K562 (cell line): ENCODE data around the gene VGF. TPM values are rescaled to one million over a fixed set of nuclear protein-coding genes. Genes with fewer than 3 reads are reported as not detected.

ENCODE experiments used
- ELF1 ChIP-seq: fragments of 200-800 bp; sonication (Bioruptor generic); IDR thresholded peaks from 2 replicates; pipeline ENCODE4 v1.6.1; 2016; ENCODE audit warnings: missing genetic modification characterization, missing compliant biosample characterization
- ESRRB ChIP-seq: fragments of 250-450 bp; sonication (Bioruptor Pico); IDR thresholded peaks from 2 replicates; pipeline ENCODE4 v1.5.0; 2020; ENCODE audit warnings: mild to moderate bottlenecking, moderate library complexity, borderline replicate concordance
- FUS ChIP-seq: fragments of 200-400 bp; formaldehyde crosslinking; optimal IDR thresholded peaks from 2 replicates; pipeline ENCODE3; 2017; ENCODE audit warnings: low read depth, low read length
- ILK ChIP-seq: fragments of 450-650 bp; IDR thresholded peaks from 2 replicates; pipeline ENCODE4 v1.6.1; 2016; ENCODE audit warnings: missing genetic modification characterization, low read depth, mild to moderate bottlenecking, missing compliant biosample characterization, moderate library complexity, borderline replicate concordance
- KDM4B ChIP-seq, 2 experiments: fragments of 450-650 bp in 1 of 2; sonication (generic) in 1 of 2; IDR thresholded peaks; 2 replicates each; pipeline ENCODE4 v1.6.1; 2016 to 2017; ENCODE audit warnings: borderline replicate concordance in 2 of 2, antibody characterized with exemption in 1 of 2, low read depth in 1 of 2, mild to moderate bottlenecking in 1 of 2
- LCOR ChIP-seq: sonication (generic); formaldehyde crosslinking; IDR thresholded peaks from 2 replicates; pipeline ENCODE4 v1.8.0; 2022; ENCODE audit warnings: mild to moderate bottlenecking, missing genetic modification reagents
- MGA ChIP-seq: fragments of 450-650 bp; IDR thresholded peaks from 2 replicates; pipeline ENCODE4 v1.6.1; 2016; ENCODE audit warnings: mild to moderate bottlenecking, moderate library complexity
- NCOA2 ChIP-seq, 2 experiments: fragments of 450-650 bp; IDR thresholded peaks; 2 replicates each; pipeline ENCODE4 v1.6.1; 2018; ENCODE audit warnings: mild to moderate bottlenecking in 2 of 2, moderate library complexity in 1 of 2; ENCODE audit not compliant: partially characterized antibody in 2 of 2
- SIX5 ChIP-seq, 2 experiments: IDR thresholded peaks; 2 replicates each; pipeline ENCODE4 v1.6.1; 2011; ENCODE audit warnings: low read length in 2 of 2, borderline replicate concordance in 1 of 2, low read depth in 1 of 2, mild to moderate bottlenecking in 1 of 2, moderate library complexity in 1 of 2; ENCODE audit not compliant: insufficient read depth in 1 of 2
- ZFP30 ChIP-seq: fragments of 250-450 bp; sonication (Bioruptor Pico); IDR thresholded peaks from 2 replicates; pipeline ENCODE4 v1.8.0; 2022; ENCODE audit warnings: moderate library complexity, mild to moderate bottlenecking, inconsistent platforms, borderline replicate concordance
- ZNF121 ChIP-seq: sonication (generic); formaldehyde crosslinking; conservative IDR thresholded peaks from 2 replicates; pipeline ENCODE4 v1.8.0; 2022; ENCODE audit warnings: missing genetic modification reagents
- ZNF655 ChIP-seq: fragments of 250-450 bp; sonication (Bioruptor Pico); IDR thresholded peaks from 2 replicates; pipeline ENCODE4 v1.5.0; 2021
- polyA plus RNA-seq, 8 experiments: library from polyadenylated mRNA; depleted of rRNA in 4 of 8; stranded (reverse) in 5 of 8; unstranded in 3 of 8; fragments of >200 nt; fragmentation: Nextera tagmentation in 2 of 8; fragmentation: Illumina TruSeq in 1 of 8; extraction: Ambion mirVana in 2 of 8; extraction: Trizol in 1 of 8; gene quantifications; 2 replicates each; pipeline versions ENCODE4 v1.2.1 to v1.2.3, GENCODE V29; 2011 to 2014; ENCODE audit warnings: inconsistent platforms in 1 of 8, missing spikeins in 1 of 8
- total RNA-seq, 7 experiments: library from RNA; depleted of rRNA in 6 of 7; stranded (reverse); fragments of >200 nt in 6 of 7; fragmentation: Illumina TruSeq in 2 of 7; extraction: Trizol in 2 of 7; gene quantifications; 2 replicates each; pipeline versions ENCODE4 v1.2.1 to v1.2.3, GENCODE V29; 2011 to 2021; ENCODE audit warnings: low replicate concordance in 1 of 7

The VGF gene
- total and polyA plus RNA-seq, 9 of the 15 experiments (the other 6 are each of a cell fraction or from before 2014, with no cell fraction given) = 0.03 to 5.7 (median 0.34) TPM

- no peak for TF ChIP-seq ZFP30 (CRISPR knock-in tag)
- no peak for TF ChIP-seq ZNF655 (CRISPR knock-in tag)
- 0 out of 2 replicates have a peak, but pooled peaks have one; percentile 35 for TF ChIP-seq ESRRB (CRISPR knock-in tag)
- TF ChIP-seq FUS = no peak
- TF ChIP-seq KDM4B (IDR thresholded peaks at IDR 0.05; ENCODE audit: borderline replicate concordance in 2 of 2, low read depth in 1 of 2) = 0 out of 4 replicates have a peak, but pooled peaks of 1 of the 2 experiments have one; percentile 46
- TF ChIP-seq ELF1 (tag) = peak; percentile 3; the same call in 1 of the 2 replicates
- no peak for TF ChIP-seq ILK
- TF ChIP-seq SIX5 (IDR thresholded peaks at IDR 0.05; ENCODE audit: borderline replicate concordance in 1 of 2, insufficient read depth in 1 of 2, low read depth in 1 of 2, low read length in 2 of 2) = no peak
- no peak for TF ChIP-seq NCOA2 (IDR thresholded peaks at IDR 0.05; ENCODE audit: partially characterized antibody in 2 of 2)
- peak; percentile 83 for TF ChIP-seq MGA
- no peak for TF ChIP-seq LCOR (CRISPR knock-in tag)
- TF ChIP-seq ZNF121 (CRISPR knock-in tag) = no peak
These were observed 39.2 kb downstream of the VGF start (continued) for GRCh38 chr7:101125989-101126650.
